ENCODE measurements around the gene ZNF320.
"Not testable (repeated sequence)": the region's sequence is repeated elsewhere in the genome, so short reads cannot be mapped to it uniquely, and the experiment has no call there.

GRCh38 chr19:52856540-52857377, 40.7 kb downstream of the ZNF320 start:
- TF ChIP-seq, protein P1, sequence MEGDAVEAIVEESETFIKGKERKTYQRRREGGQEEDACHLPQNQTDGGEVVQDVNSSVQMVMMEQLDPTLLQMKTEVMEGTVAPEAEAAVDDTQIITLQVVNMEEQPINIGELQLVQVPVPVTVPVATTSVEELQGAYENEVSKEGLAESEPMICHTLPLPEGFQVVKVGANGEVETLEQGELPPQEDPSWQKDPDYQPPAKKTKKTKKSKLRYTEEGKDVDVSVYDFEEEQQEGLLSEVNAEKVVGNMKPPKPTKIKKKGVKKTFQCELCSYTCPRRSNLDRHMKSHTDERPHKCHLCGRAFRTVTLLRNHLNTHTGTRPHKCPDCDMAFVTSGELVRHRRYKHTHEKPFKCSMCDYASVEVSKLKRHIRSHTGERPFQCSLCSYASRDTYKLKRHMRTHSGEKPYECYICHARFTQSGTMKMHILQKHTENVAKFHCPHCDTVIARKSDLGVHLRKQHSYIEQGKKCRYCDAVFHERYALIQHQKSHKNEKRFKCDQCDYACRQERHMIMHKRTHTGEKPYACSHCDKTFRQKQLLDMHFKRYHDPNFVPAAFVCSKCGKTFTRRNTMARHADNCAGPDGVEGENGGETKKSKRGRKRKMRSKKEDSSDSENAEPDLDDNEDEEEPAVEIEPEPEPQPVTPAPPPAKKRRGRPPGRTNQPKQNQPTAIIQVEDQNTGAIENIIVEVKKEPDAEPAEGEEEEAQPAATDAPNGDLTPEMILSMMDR (conservative IDR thresholded peaks at IDR 0.05; ENCODE audit: low read length) = not testable (repeated sequence)
- not testable (repeated sequence) for TF ChIP-seq EZH2phosphoT487 (IDR thresholded peaks at IDR 0.05; ENCODE audit: borderline replicate concordance, low read depth, low read length)

All from OCI-LY7 (cell line).